Measurements from ENCODE around the gene POR.

DNA sequence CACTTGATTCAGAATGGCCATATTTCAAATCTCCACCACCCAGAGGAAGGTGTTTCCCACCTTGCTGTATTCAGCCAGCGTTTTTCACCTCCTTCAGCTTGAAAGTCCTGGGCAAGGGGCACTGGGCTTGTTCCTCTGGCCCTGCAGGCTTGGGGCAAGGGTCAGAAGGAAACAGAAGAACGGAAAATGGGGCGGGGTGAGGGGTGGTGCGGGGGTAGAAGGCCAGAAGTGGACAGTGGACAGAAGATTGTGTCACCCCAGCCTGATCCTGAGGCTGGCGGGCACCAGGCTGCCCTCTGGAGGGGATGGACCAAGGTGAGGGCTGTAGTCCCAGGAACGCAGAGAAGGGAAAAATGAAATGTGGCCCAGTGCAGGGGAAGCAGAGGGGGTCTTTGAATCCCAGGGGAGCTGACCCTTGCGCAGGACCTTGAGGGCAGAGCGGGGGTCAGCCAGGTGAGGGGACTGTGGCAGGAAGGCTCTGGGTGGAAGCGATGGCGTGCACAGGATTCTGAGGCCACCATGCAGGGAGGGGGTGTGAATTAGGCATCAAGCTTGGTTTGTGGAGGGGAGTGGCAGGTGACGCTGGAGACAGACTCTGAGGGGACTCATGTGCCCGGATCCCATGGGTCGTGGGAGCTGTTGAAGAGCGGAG is 56.5 kb downstream of the POR start:
- TF ChIP-seq, protein P1, sequence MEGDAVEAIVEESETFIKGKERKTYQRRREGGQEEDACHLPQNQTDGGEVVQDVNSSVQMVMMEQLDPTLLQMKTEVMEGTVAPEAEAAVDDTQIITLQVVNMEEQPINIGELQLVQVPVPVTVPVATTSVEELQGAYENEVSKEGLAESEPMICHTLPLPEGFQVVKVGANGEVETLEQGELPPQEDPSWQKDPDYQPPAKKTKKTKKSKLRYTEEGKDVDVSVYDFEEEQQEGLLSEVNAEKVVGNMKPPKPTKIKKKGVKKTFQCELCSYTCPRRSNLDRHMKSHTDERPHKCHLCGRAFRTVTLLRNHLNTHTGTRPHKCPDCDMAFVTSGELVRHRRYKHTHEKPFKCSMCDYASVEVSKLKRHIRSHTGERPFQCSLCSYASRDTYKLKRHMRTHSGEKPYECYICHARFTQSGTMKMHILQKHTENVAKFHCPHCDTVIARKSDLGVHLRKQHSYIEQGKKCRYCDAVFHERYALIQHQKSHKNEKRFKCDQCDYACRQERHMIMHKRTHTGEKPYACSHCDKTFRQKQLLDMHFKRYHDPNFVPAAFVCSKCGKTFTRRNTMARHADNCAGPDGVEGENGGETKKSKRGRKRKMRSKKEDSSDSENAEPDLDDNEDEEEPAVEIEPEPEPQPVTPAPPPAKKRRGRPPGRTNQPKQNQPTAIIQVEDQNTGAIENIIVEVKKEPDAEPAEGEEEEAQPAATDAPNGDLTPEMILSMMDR (IDR thresholded peaks at IDR 0.05) = no peak
- no peak for TF ChIP-seq POLR2AphosphoS5 (IDR thresholded peaks at IDR 0.05)

Data from esophagus muscularis mucosa (tissue), 3 donors.